MCF 10A (cell line): ENCODE measurements around the gene MAGEL2. TPM values are rescaled to one million over a fixed set of nuclear protein-coding genes. Genes with fewer than 3 reads are reported as not detected.

Experiments used
- BruUV-seq: library from RNA; stranded (reverse); fragments of 400-500 nt; replicated peaks from 2 replicates; lab custom pipeline; 2021; lab: Mats Ljungman, UMichigan
- CTCF ChIA-PET: fragments of 300-600 bp; sonication (Branson Sonifier 250); formaldehyde crosslinking; extraction: SDS; loops from one replicate; lab custom pipeline; 2021; ENCODE audit warnings: antibody characterized with exemption, inconsistent platforms; lab: Yijun Ruan, JAX
- POLR2A ChIA-PET: fragments of 300-600, 350-650 bp; sonication (Branson Sonifier 250); formaldehyde crosslinking; extraction: SDS; loops from one replicate; lab custom pipeline; 2020; ENCODE audit warnings: antibody characterized with exemption, inconsistent platforms; lab: Yijun Ruan, JAX
- DNase-seq: peaks from one replicate; pipeline ENCODE4 v3.0.0-alpha.2; 2018; ENCODE audit not compliant: unreplicated experiment
- H3K27ac Mint-ChIP-seq: one replicate; pipeline ENCODE4 v1.8.0; 2022; ENCODE audit warnings: mild to moderate bottlenecking, low read depth, mixed read lengths; ENCODE audit not compliant: unreplicated experiment
- H3K27me3 Mint-ChIP-seq: one replicate; pipeline ENCODE4 v1.8.0; 2022; ENCODE audit warnings: mixed read lengths; ENCODE audit not compliant: insufficient read depth, unreplicated experiment
- H3K36me3 Mint-ChIP-seq: one replicate; pipeline ENCODE4 v1.8.0; 2022; ENCODE audit warnings: mild to moderate bottlenecking, moderate library complexity, mixed read lengths; ENCODE audit not compliant: insufficient read depth, unreplicated experiment
- H3K4me1 Mint-ChIP-seq: one replicate; pipeline ENCODE4 v1.8.0; 2022; ENCODE audit warnings: mixed read lengths; ENCODE audit not compliant: insufficient read depth, unreplicated experiment
- H3K4me3 Mint-ChIP-seq: one replicate; pipeline ENCODE4 v1.8.0; 2022; ENCODE audit warnings: mild to moderate bottlenecking, moderate library complexity, mixed read lengths; ENCODE audit not compliant: unreplicated experiment
- H3K9me3 Mint-ChIP-seq: one replicate; pipeline ENCODE4 v1.8.0; 2022; ENCODE audit warnings: mixed read lengths; ENCODE audit not compliant: unreplicated experiment
- intact Hi-C: fragments of 100-400 bp; cut with micrococcal nuclease; formaldehyde crosslinking; loops from 2 replicates; pipeline ENCODE4 v1.14.1; 2022
- total RNA-seq: library from RNA; stranded (reverse); gene quantifications from 2 replicates; pipeline ENCODE4 v1.2.3, GENCODE V29; 2022
- TF ChIP-seq, protein P1 (sequence below): fragments of 200-600 bp; IDR thresholded peaks from one replicate; pipeline ENCODE4 v1.8.0; 2022; ENCODE audit warnings: antibody characterized with exemption, mild to moderate bottlenecking; ENCODE audit not compliant: unreplicated experiment

The MAGEL2 gene
- total RNA-seq, 1 experiment from 2014 or later, result not detected

DNA sequence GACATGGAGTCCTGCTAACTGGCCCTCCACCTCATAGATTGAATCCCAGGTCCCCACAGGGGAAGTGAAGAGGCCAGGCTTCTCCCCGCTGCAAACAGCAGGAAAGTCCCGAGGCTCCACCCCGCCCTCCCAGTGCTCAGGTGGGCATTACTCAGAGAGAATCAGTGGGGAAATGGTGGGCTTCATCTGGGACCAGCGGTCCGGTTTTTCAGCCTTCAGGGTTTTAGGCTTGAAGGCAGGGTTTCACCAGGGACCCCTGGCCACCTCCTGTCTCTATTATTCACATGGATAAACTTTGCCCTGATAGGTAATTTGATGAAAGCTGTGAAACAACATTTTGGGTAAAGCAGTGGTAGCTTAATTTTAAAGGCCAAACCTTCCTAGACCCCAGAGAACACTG, 50.9 kb downstream of the MAGEL2 start:
- Mint-ChIP-seq H3K4me3 (no peak overlapping the region), H3K36me3 (no peaks in the 10 kb centered on the region), H3K4me1 (no peaks in the 10 kb centered on the region), H3K27me3 (no peaks in the 10 kb centered on the region), H3K9me3 (peaks cover 12% of the 10 kb centered on the region), H3K27ac (no peak overlapping the region)
- DNase-seq, result no peak
- intact Hi-C loops, result no loop called here
- ChIA-PET POLR2A (no interaction called here), CTCF (interaction anchor here (1.0 kb wide), 1 partner anchor 260 kb away, joined by 3 read pairs; no protein-coding TSS in a partner anchor)
- BruUV-seq, result no TSS peak
- TF ChIP-seq, protein P1, sequence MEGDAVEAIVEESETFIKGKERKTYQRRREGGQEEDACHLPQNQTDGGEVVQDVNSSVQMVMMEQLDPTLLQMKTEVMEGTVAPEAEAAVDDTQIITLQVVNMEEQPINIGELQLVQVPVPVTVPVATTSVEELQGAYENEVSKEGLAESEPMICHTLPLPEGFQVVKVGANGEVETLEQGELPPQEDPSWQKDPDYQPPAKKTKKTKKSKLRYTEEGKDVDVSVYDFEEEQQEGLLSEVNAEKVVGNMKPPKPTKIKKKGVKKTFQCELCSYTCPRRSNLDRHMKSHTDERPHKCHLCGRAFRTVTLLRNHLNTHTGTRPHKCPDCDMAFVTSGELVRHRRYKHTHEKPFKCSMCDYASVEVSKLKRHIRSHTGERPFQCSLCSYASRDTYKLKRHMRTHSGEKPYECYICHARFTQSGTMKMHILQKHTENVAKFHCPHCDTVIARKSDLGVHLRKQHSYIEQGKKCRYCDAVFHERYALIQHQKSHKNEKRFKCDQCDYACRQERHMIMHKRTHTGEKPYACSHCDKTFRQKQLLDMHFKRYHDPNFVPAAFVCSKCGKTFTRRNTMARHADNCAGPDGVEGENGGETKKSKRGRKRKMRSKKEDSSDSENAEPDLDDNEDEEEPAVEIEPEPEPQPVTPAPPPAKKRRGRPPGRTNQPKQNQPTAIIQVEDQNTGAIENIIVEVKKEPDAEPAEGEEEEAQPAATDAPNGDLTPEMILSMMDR, result no peak

DNA sequence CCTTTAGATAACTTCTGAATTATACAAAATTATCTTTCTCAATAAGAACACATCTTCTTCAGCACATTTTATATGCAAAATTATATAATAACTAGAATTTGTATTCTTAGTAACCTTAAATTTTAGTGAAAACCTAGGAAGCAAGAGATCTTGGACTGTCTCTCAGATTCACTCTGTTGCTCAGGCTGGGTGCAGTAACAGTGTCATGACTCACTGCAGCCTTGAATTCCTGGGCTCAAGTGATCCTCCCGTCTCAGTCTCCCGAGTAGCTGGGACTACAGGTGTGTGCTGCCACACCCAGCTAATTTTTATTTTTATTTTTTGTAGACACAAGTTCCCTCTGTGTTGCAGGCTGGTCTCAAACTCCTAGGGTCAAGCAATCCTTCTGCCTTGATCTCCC, 52.3 kb downstream of the MAGEL2 start:
- Mint-ChIP-seq H3K36me3 (no peaks in the 10 kb centered on the region), H3K4me1 (no peaks in the 10 kb centered on the region), H3K4me3 (no peak overlapping the region), H3K27ac (no peak overlapping the region), H3K9me3 (peaks cover 17% of the 10 kb centered on the region), H3K27me3 (no peaks in the 10 kb centered on the region)
- BruUV-seq, result no TSS peak
- POLR2A ChIA-PET, result interaction anchor here (0.6 kb wide), 1 partner anchor 1249 kb away, joined by 4 read pairs; no protein-coding TSS in a partner anchor
- CTCF ChIA-PET, result interaction anchor here (0.6 to 1.0 kb wide), 2 partner anchors 11 to 34 kb away, joined by 3 to 7 read pairs; no protein-coding TSS in a partner anchor
- DNase-seq, result no peak
- TF ChIP-seq, protein P1, result no peak
- intact Hi-C loops, result no loop called here

DNA sequence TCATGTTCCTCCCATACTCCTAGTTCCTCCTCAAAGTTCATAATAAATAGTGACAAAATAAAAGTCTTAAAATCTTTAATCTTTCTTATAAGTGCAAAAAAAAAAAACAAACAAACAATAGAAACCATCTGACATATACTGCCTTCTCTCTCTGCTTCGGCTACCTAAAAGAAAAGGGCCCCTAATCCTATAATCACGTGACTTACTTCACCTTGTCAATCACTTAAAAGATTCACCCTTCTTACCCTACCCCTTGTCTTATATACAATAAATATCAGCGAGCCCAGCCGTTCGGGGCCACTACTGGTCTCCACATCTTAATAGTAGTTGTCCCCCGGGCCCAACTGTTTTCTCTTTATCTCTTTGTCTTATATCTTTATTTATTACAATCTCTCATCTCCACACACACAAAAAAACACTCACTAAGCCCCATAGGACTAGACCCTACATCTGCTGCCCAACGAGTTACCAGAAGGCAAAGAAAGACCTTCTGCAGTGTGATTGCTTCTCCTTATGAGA, 53.4 kb downstream of the MAGEL2 start:
- TF ChIP-seq, protein P1, result no peak
- DNase-seq, result no peak
- H3K36me3 Mint-ChIP-seq, result no peaks in the 10 kb centered on the region
- no peaks in the 10 kb centered on the region for H3K4me1 Mint-ChIP-seq
- intact Hi-C loops, result no loop called here
- no peaks in the 10 kb centered on the region for H3K27me3 Mint-ChIP-seq
- H3K27ac Mint-ChIP-seq, result no peak overlapping the region
- H3K9me3 Mint-ChIP-seq, result peaks cover 20% of the 10 kb centered on the region
- H3K4me3 Mint-ChIP-seq, result no peak overlapping the region
- BruUV-seq, result no TSS peak
- POLR2A ChIA-PET, result no interaction called here
- CTCF ChIA-PET, result no interaction called here

Other genes with a start within 250 kb of the MAGEL2 start
- gene GOLGA6L2, start 200.6 kb downstream of the MAGEL2 start, total RNA-seq, result not detected in 2 replicates
- not detected in 2 replicates for gene MKRN3, start 82.2 kb downstream of the MAGEL2 start, total RNA-seq
- not detected in 2 replicates for gene NDN, start 39.4 kb upstream of the MAGEL2 start, total RNA-seq